Stimulated activated naive CD4-positive, alpha-beta T cell (primary cell): ENCODE data around the gene ASXL1.
A peak's percentile ranks its signal among the peaks of the same experiment; 100 is the strongest.

Source experiments
- DNase-seq, 6 experiments: peaks; one replicate each; lab custom pipeline; 2025; lab: John Stamatoyannopoulos, UW

ASXL1 gene

GRCh38 chr20:32480371-32481241 lies 122.5 kb downstream of the ASXL1 start:
- DNase-seq = no peak

- DNase-seq = peak in 1 of 6 experiments; percentile 8
These were observed 123.4 kb downstream of the ASXL1 start for GRCh38 chr20:32481311-32482142.

- no peak for DNase-seq
These were observed 124.0 kb downstream of the ASXL1 start for GRCh38 chr20:32482143-32482441.

- peak in 4 of 6 experiments; percentile 11 to 32 (median 27) for DNase-seq
These were observed 124.5 kb downstream of the ASXL1 start for GRCh38 chr20:32482442-32483261.

- peak; percentile 46 to 70 (median 59) for DNase-seq
These were observed 125.5 kb downstream of the ASXL1 start for GRCh38 chr20:32483351-32484224.

GRCh38 chr20:32484225-32484957 lies 126.3 kb downstream of the ASXL1 start:
- DNase-seq = peak in 4 of 6 experiments; percentile 44 to 53 (median 50)

GRCh38 chr20:32484958-32485769 lies 127.0 kb downstream of the ASXL1 start:
- peak; percentile 68 to 92 (median 85) for DNase-seq

GRCh38 chr20:32485770-32486478 lies 127.8 kb downstream of the ASXL1 start:
- peak in 2 of 6 experiments; percentile 13 to 21 for DNase-seq

GRCh38 chr20:32487381-32487780 lies 129.2 kb downstream of the ASXL1 start:
- DNase-seq = no peak

- no peak for DNase-seq
These were observed 130.1 kb downstream of the ASXL1 start for GRCh38 chr20:32488066-32488838.
